ENCODE data around the gene NTHL1. TPM values are rescaled to one million over a fixed set of nuclear protein-coding genes. Genes with fewer than 3 reads are reported as not detected.

The NTHL1 gene
- total and polyA plus RNA-seq, 2 of the 8 experiments (the other 6 are each of a cell fraction or from before 2014, with no cell fraction given): 70.9 to 150 TPM

DNA sequence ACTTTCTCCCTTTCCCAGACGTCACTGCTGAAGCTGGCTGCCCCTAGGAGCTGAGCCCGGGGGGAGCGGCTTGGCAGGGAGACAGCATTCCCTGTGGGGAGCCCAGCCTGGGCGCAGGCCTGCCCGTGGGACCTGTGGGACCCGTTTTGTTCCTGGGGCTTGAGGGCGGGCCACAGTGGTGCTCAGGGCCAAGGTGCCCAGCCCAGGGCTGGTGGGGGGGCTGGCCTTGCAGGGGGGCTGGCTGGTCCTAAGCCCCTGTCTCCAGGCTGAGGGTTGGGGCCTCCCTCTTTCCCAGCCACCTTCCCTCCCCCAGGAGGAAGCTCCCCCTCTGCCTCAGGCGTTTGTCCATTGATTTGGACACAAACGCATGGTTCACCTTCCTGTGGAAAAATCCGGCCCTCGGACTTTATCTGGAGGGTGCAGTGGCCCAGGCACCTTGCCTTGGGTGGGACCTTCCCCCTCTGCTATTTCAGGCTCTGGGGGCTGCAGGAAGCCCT is 16.5 kb downstream of the NTHL1 start:
- H3K4ac ChIP-seq (replicated peaks; ENCODE audit: insufficient read length, low read depth, low read length): no peak overlapping the region
- no peak overlapping the region for H3K27ac ChIP-seq (ENCODE audit: low read depth, low read length)
- H4K8ac ChIP-seq (ENCODE audit: extremely low read depth, insufficient read depth, low read length): no peak overlapping the region
- H3K4me3 ChIP-seq (ENCODE audit: extremely low read depth in 1 of 4, insufficient read depth in 2 of 4, low read depth in 3 of 4, low read length in 4 of 4): no peak overlapping the region
- no peak for FAIRE-seq
- peaks cover 7% of the 10 kb centered on the region; the same call in 1 of the 2 replicates for H3K23me2 ChIP-seq (ENCODE audit: low read depth, low read length)
- H3K9ac ChIP-seq (replicated peaks in 1 of 4; ENCODE audit: extremely low read depth in 1 of 4, low read depth in 3 of 4, low read length in 3 of 4): no peak overlapping the region
- H3K79me2 ChIP-seq (ENCODE audit: control insufficient read depth in 1 of 2, insufficient read depth in 2 of 2, low read length in 2 of 2): no peaks in the 10 kb centered on the region
- no peak for DNase-seq (ENCODE audit: low read depth in 1 of 2, low spot score in 2 of 2)
- no peak overlapping the region for H2BK120ac ChIP-seq (replicated peaks; ENCODE audit: low read depth, low read length)
- ChIA-PET CTCF (ENCODE audit: partially characterized antibody) (interaction anchor here (1.0 to 2.3 kb wide), 7 partner anchors 10 to 60 kb away, joined by 3 to 9 read pairs (median 5); partner anchors contain the start of genes NPW, NTHL1 and TSC2), POLR2A (ENCODE audit: partially characterized antibody) (interaction anchor here (0.8 to 0.9 kb wide), 2 partner anchors 66 to 120 kb away, joined by 3 read pairs; partner anchors contain the start of gene RPS2)
- H3K56ac ChIP-seq (replicated peaks; ENCODE audit: insufficient read length, low read depth, low read length): no peak overlapping the region
- H3K18ac ChIP-seq (ENCODE audit: extremely low read depth, low read length): no peak overlapping the region
- no peaks in the 10 kb centered on the region for H3K9me3 ChIP-seq (ENCODE audit: insufficient read depth in 2 of 2, low read depth in 1 of 2, low read length in 1 of 2)
- H3K23ac ChIP-seq (ENCODE audit: insufficient read length): no peak overlapping the region
- H2BK15ac ChIP-seq (ENCODE audit: low read length): no peak overlapping the region
- H3K4me2 ChIP-seq (ENCODE audit: insufficient read depth in 1 of 2, low read depth in 2 of 2, low read length in 2 of 2): no peak overlapping the region
- no peak overlapping the region for H4K91ac ChIP-seq (replicated peaks; ENCODE audit: insufficient read length, low read length)
- H2BK12ac ChIP-seq (ENCODE audit: low read depth, low read length): no peak overlapping the region
- no peak overlapping the region for H2AFZ ChIP-seq (ENCODE audit: low read length)
- H3K27me3 ChIP-seq (replicated peaks in 1 of 4; ENCODE audit: control insufficient read depth in 3 of 4, extremely low read depth in 1 of 4, insufficient read depth in 3 of 4, low read length in 3 of 4): peaks cover 0 to 17% (median 15%) of the 10 kb centered on the region in 4 experiments; a peak in 5 of 7 replicates
- H4K5ac ChIP-seq (ENCODE audit: insufficient read length, low read depth, low read length): no peak overlapping the region
- no peaks in the 10 kb centered on the region for H3K79me1 ChIP-seq (ENCODE audit: low read depth, low read length)
- WGBS, 2 experiments (ENCODE audit: extremely low coverage in 1 of 2, insufficient coverage in 1 of 2, insufficient read length in 1 of 2, insufficient replicate concordance in 2 of 2, low coverage in 1 of 2, low lambda C conversion rate in 2 of 2, missing lambda C conversion rate in 1 of 2): 96% methylated on average over 10 of the region's 11 CpGs; no CpG with 5 or more reads in 1 of the 2 experiments
- H3K4me1 ChIP-seq (replicated peaks in 1 of 4; ENCODE audit: control insufficient read depth in 3 of 4, insufficient read depth in 4 of 4, low read length in 3 of 4): peaks cover 0 to 8% (median 5%) of the 10 kb centered on the region in 4 experiments; a peak in 5 of 7 replicates
- peaks cover 0 to 11% of the 10 kb centered on the region in 2 experiments for H4K20me1 ChIP-seq (replicated peaks in 1 of 2; ENCODE audit: control insufficient read depth in 1 of 2, insufficient read depth in 2 of 2, low read length in 2 of 2)
- no peaks in the 10 kb centered on the region for H3K36me3 ChIP-seq (ENCODE audit: control insufficient read depth in 2 of 4, insufficient read depth in 4 of 4, low read length in 3 of 4)
- no peak overlapping the region for H2AK5ac ChIP-seq (ENCODE audit: low read depth, low read length)
- no peak overlapping the region for H2BK5ac ChIP-seq (ENCODE audit: low read depth, low read length)
- no peak overlapping the region for H2BK20ac ChIP-seq (ENCODE audit: low read length)
- H3K14ac ChIP-seq (ENCODE audit: insufficient read length): no peak overlapping the region
- no peak for TF ChIP-seq SUZ12 (IDR thresholded peaks at IDR 0.05; ENCODE audit: low read length)

All from H1 (cell line).